Amygdala (tissue), 56 donors: ENCODE data around the gene GALNT2.
A peak's percentile ranks its signal among the peaks of the same experiment; 100 is the strongest.

Source experiments
- DNase-seq, 56 donors: peaks; one replicate each; lab custom pipeline; 2025; lab: John Stamatoyannopoulos, UW

The GALNT2 gene

GRCh38 chr1:230066466-230067404 lies at the start of gene GALNT2:
Gene GALNT2 (plus strand): TSS chr1:230067238. CDS start chr1:230067281, 43 bp downstream.
- peak in 54 of 56 donors; percentile 37 to 92 (median 78) for DNase-seq

- DNase-seq = no peak
Observed at GRCh38 chr1:230020451-230020850, 46.6 kb upstream of the GALNT2 start.

GRCh38 chr1:230022666-230023380 lies 44.2 kb upstream of the GALNT2 start:
- no peak for DNase-seq

GRCh38 chr1:230025686-230026085 lies 41.4 kb upstream of the GALNT2 start:
- DNase-seq = no peak

- no peak for DNase-seq
Observed at GRCh38 chr1:230026139-230026538, 40.9 kb upstream of the GALNT2 start.

- no peak for DNase-seq
Observed at GRCh38 chr1:230026572-230026971, 40.5 kb upstream of the GALNT2 start.

GRCh38 chr1:230028602-230029223 lies 38.3 kb upstream of the GALNT2 start:
- no peak for DNase-seq

GRCh38 chr1:230029244-230029941 lies 37.6 kb upstream of the GALNT2 start:
- no peak for DNase-seq

- no peak for DNase-seq
Observed at GRCh38 chr1:230030122-230030821, 36.8 kb upstream of the GALNT2 start.

- DNase-seq = no peak
Observed at GRCh38 chr1:230031131-230031530, 35.9 kb upstream of the GALNT2 start.

GRCh38 chr1:230032516-230033281 lies 34.3 kb upstream of the GALNT2 start:
- DNase-seq = no peak

GRCh38 chr1:230037261-230037660 lies 29.8 kb upstream of the GALNT2 start:
- DNase-seq = no peak

- DNase-seq = no peak
Observed at GRCh38 chr1:230040440-230040839, 26.6 kb upstream of the GALNT2 start.

- DNase-seq = no peak
Observed at GRCh38 chr1:230043081-230043480, 24.0 kb upstream of the GALNT2 start.

- no peak for DNase-seq
Observed at GRCh38 chr1:230044729-230045128, 22.3 kb upstream of the GALNT2 start.

GRCh38 chr1:230047114-230047865 lies 19.7 kb upstream of the GALNT2 start:
- DNase-seq = no peak

- DNase-seq = no peak
Observed at GRCh38 chr1:230048322-230048721, 18.7 kb upstream of the GALNT2 start.

GRCh38 chr1:230048922-230049321 lies 18.1 kb upstream of the GALNT2 start:
- no peak for DNase-seq
